Measurements from ENCODE around the gene EXOC3L2. TPM values are rescaled to one million over a fixed set of nuclear protein-coding genes. Genes with fewer than 3 reads are reported as not detected.

EXOC3L2 gene
- total RNA-seq, 4 donors from 2014 or later = 0.68 to 7.0 (median 1.1) TPM; not detected in 1

DNA sequence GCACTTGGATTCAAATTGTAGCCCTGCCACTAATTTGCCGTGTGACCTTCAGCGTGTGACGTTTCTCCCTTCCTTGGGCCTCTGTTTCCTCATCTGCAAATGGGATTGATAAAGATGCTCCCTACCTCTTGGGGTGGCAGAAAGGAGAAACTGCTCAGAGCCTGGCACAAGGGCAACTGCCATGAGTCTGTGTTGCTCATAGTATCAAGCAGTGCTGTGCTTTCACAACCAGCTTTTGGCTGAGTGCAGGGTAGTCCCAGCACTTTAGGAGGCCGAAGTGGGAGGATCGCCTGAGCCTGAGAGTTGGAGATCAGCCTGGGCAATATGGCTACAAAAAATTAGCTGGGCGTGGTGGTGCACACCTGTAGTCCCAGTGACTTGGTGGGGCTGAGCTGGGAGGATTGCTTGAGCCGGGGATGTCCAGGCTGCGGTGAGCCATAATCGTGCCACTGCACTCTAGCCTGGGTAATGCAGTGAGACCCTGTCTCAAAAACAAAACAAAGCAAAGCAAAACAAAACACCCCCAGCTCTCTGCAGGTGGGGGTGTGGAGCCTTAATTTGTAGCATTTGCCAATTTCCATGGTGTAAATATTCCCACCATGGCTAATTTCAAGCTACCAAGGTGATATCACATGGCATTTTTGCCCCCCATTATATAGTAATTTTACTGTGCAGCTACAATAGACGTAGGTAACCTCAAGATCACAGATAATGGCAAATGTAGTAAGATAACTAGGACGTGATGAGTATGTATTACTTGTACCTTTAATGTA is 4.2 kb upstream of the EXOC3L2 start:
- no peak overlapping the region for H3K27ac ChIP-seq
- no peaks in the 10 kb centered on the region for H3K36me3 ChIP-seq
- H3K27me3 ChIP-seq = no peaks in the 10 kb centered on the region
- H3K4me3 ChIP-seq = no peak overlapping the region
- intact Hi-C loops (cut with DNase I; ENCODE audit: low total_unique reads) = no loop called here
- 3 to 50% methylated on average over 5 to 11 of the region's 11 CpGs for WGBS, 2 donors (ENCODE audit: low coverage in 1 of 2)
- H3K4me1 ChIP-seq = peaks cover 16 to 41% (median 27%) of the 10 kb centered on the region in 4 donors
- H3K9me3 ChIP-seq = no peaks in the 10 kb centered on the region
- no peak for DNase-seq
- in situ Hi-C loops (cut with MboI; ENCODE audit: low pct_ligation_motif_present in 1 of 4, low pct_unique_long_range_greater_than_20kb in 1 of 4, low sequenced_read_pairs in 3 of 4) = no loop called here
- TF ChIP-seq CTCF (IDR thresholded peaks at IDR 0.05) (no peak), EP300 (IDR thresholded peaks at IDR 0.05; ENCODE audit: low read depth) (no peak), POLR2A (IDR thresholded peaks at IDR 0.05) (no peak), POLR2AphosphoS5 (IDR thresholded peaks at IDR 0.05) (no peak)

DNA sequence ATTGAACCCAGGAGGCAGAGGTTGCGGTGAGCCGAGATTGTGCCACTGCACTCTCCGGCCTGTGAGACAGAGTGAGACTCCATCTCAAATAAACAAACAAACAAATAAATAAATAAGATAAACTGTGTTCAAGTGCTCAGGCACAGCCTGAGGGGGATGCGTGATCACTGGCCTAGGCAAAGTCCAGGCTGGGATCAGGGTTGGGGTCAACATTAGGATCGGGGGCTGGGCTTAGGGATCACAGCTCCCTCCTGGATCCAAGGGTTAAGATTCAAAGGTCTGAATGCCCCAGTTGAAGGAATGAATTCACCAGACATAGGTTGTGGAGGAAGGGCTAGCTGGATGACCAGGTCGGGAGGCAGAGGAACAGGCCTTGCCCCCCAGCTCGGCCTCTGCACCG is 1.9 kb upstream of the EXOC3L2 start:
- Histone ChIP-seq H3K9me3 (no peaks in the 10 kb centered on the region), H3K4me1 (peaks cover 5 to 20% (median 13%) of the 10 kb centered on the region in 4 donors), H3K27ac (no peak overlapping the region), H3K36me3 (no peaks in the 10 kb centered on the region), H3K4me3 (no peak overlapping the region), H3K27me3 (no peaks in the 10 kb centered on the region)
- no peak for DNase-seq
- 90% methylated on average over 8 of the region's 8 CpGs; no CpG with 5 or more reads in 1 of the 2 donors for WGBS, 2 donors (ENCODE audit: low coverage in 1 of 2)
- intact Hi-C loops (cut with DNase I; ENCODE audit: low total_unique reads) (no loop called here), in situ Hi-C loops (cut with MboI; ENCODE audit: low pct_ligation_motif_present in 1 of 4, low pct_unique_long_range_greater_than_20kb in 1 of 4, low sequenced_read_pairs in 3 of 4) (no loop called here)
- no peak for TF ChIP-seq CTCF (IDR thresholded peaks at IDR 0.05)
- no peak for TF ChIP-seq POLR2A (IDR thresholded peaks at IDR 0.05)
- no peak for TF ChIP-seq POLR2AphosphoS5 (IDR thresholded peaks at IDR 0.05)
- no peak for TF ChIP-seq EP300 (IDR thresholded peaks at IDR 0.05; ENCODE audit: low read depth)

- in situ Hi-C loops (cut with MboI; ENCODE audit: low pct_ligation_motif_present in 1 of 4, low pct_unique_long_range_greater_than_20kb in 1 of 4, low sequenced_read_pairs in 3 of 4) = no loop called here
- intact Hi-C loops (cut with DNase I; ENCODE audit: low total_unique reads) = no loop called here
Measured at GRCh38 chr19:45245826-45246225, 619 bp upstream of the EXOC3L2 start.

More at GRCh38 chr19:45245826-45246225, 619 bp upstream of the EXOC3L2 start:
- no peak for DNase-seq
- Histone ChIP-seq H3K36me3 (no peaks in the 10 kb centered on the region), H3K27me3 (no peaks in the 10 kb centered on the region), H3K27ac (peak overlapping the region in 2 of 4 donors; percentile 16 to 34), H3K4me1 (peaks cover 3 to 16% (median 9%) of the 10 kb centered on the region in 4 donors), H3K9me3 (no peaks in the 10 kb centered on the region), H3K4me3 (no peak overlapping the region)
- TF ChIP-seq EP300 (IDR thresholded peaks at IDR 0.05; ENCODE audit: low read depth) (no peak), POLR2AphosphoS5 (IDR thresholded peaks at IDR 0.05) (no peak), CTCF (IDR thresholded peaks at IDR 0.05) (no peak), POLR2A (IDR thresholded peaks at IDR 0.05) (no peak)
- 40 to 61% methylated on average over 1 to 4 of the region's 4 CpGs for WGBS, 2 donors (ENCODE audit: low coverage in 1 of 2)

Measured in transverse colon (tissue), 4 donors.